ENCODE measurements around the gene IL24.

The IL24 gene
- long read RNA-seq = 0 reads

GRCh38 chr1:206897175-206897574 is at the start of gene IL24:
TSS of gene IL24 (plus strand) at chr1:206897443. CDS start at chr1:206897833, 390 bp downstream.
- TF ChIP-seq REST (IDR thresholded peaks at IDR 0.05; ENCODE audit: insufficient replicate concordance, low read depth) = no peak
- TF ChIP-seq GABPA (IDR thresholded peaks at IDR 0.05; ENCODE audit: low read depth) = no peak
- TF ChIP-seq SPI1 (IDR thresholded peaks at IDR 0.05; ENCODE audit: borderline replicate concordance, low read depth) = no peak
- no peak for TF ChIP-seq POLR2AphosphoS5 (IDR thresholded peaks at IDR 0.05; ENCODE audit: low read depth)
- TF ChIP-seq CTCF (IDR thresholded peaks at IDR 0.05; ENCODE audit: insufficient read depth, low read length) = no peak
- Histone ChIP-seq H3K27ac (replicated peaks) (no peak within 1 kb of the TSS), H3K4me3 (replicated peaks; ENCODE audit: insufficient read depth, low read length) (no peak within 1 kb of the TSS), H3K27me3 (ENCODE audit: insufficient read depth, poor library complexity, severe bottlenecking) (peaks cover 3% of the 10 kb centered on the region)
- no peak for DNase-seq (ENCODE audit: low read depth in 1 of 2, low spot score in 1 of 2)

- Histone ChIP-seq H3K27me3 (ENCODE audit: insufficient read depth, poor library complexity, severe bottlenecking) (no peaks in the 10 kb centered on the region), H3K27ac (replicated peaks) (no peak overlapping the region), H3K4me3 (replicated peaks; ENCODE audit: insufficient read depth, low read length) (no peak overlapping the region)
- DNase-seq (ENCODE audit: low read depth in 1 of 2, low spot score in 1 of 2) = no peak
- TF ChIP-seq POLR2AphosphoS5 (IDR thresholded peaks at IDR 0.05; ENCODE audit: low read depth) (no peak), GABPA (IDR thresholded peaks at IDR 0.05; ENCODE audit: low read depth) (no peak), CTCF (IDR thresholded peaks at IDR 0.05; ENCODE audit: insufficient read depth, low read length) (no peak), SPI1 (IDR thresholded peaks at IDR 0.05; ENCODE audit: borderline replicate concordance, low read depth) (no peak), REST (IDR thresholded peaks at IDR 0.05; ENCODE audit: insufficient replicate concordance, low read depth) (no peak)
These were observed 49.3 kb upstream of the IL24 start for GRCh38 chr1:206847946-206848345.

GRCh38 chr1:206850401-206850800 is 46.8 kb upstream of the IL24 start:
- Histone ChIP-seq H3K27ac (replicated peaks) (no peak overlapping the region), H3K27me3 (ENCODE audit: insufficient read depth, poor library complexity, severe bottlenecking) (no peaks in the 10 kb centered on the region), H3K4me3 (replicated peaks; ENCODE audit: insufficient read depth, low read length) (no peak overlapping the region)
- TF ChIP-seq GABPA (IDR thresholded peaks at IDR 0.05; ENCODE audit: low read depth) (no peak), SPI1 (IDR thresholded peaks at IDR 0.05; ENCODE audit: borderline replicate concordance, low read depth) (no peak), CTCF (IDR thresholded peaks at IDR 0.05; ENCODE audit: insufficient read depth, low read length) (no peak), REST (IDR thresholded peaks at IDR 0.05; ENCODE audit: insufficient replicate concordance, low read depth) (no peak), POLR2AphosphoS5 (IDR thresholded peaks at IDR 0.05; ENCODE audit: low read depth) (no peak)
- no peak for DNase-seq (ENCODE audit: low read depth in 1 of 2, low spot score in 1 of 2)

Data from HL-60 (cell line).